Endothelial cell of hepatic sinusoid (primary cell): ENCODE data around the gene KLF7.

Experiments used
- in situ Hi-C: cut with HindIII; loops from 2 replicates; pipeline ENCODE4 v1.10.0; 2017; ENCODE audit warnings: low sequenced_read_pairs

The KLF7 gene

DNA sequence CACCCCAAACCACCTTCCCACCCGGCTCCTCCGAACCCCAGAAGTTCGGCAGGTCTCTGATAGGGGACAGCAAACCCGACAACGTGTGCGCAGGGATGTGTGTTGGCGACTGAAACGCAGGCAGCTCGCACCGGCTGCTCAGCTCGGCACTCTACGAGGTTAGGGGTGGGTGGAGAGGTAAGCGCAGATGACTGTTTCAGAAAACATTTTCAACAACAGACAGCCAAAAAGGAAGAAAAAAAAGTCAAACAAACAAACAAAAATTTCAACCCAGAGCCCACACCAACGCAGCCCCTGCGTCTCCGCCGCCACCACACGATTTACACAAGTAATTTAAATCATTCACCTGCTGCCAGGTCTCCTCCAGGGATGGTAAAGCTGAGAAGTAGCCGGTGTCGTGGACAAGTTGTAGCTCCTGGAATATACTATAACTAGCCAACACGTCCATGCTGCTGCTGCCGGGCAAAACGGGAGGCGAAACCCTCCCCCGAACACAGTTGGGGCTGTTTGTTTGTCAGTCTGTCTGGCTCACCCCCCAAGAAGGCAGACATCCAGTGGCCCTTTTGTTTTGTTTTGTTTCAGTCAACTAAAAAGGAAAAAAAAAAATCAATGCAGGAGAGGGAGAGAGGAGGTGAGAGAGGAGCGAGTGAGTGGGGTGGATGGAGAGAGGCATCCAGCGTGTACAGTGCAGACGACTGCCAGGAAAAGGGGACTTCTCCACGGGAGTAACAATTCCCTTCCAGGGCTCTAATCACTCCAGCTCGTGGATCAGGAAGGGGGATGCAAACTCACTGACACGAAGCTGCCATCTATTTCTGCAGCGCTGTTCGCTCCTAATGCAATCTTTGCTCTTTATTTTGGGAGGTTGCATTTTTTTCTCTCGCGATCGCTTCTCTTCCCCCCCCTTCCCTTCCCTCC, at the start of gene KLF7:
KLF7 (minus strand) TSS at position 828 of the 918 bp plus-strand sequence; CDS start at position 448, 380 bp downstream.
- in situ Hi-C loops, result loop anchor here (5.0 kb wide), 1 partner anchor 62 kb away; no protein-coding TSS in a partner anchor

DNA sequence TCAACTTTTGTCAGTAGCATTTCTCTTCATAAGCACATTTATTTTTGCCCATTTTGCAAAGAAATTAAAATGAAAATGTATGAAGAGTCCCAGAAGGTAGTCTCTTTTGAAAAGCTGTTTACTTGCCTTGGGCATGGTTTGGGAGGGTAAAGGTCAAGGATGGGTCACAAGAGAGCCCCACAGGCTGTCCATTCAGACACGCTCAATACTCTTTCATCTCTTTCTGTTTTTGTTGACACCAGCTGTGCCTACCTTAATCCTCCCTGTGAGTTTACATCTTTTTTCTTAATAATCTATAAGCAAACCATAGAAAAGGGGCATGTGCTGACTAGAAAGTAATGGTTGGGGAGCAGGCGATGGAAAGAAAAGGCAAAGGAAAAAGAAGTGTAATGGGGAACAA, 49.6 kb upstream of the KLF7 start:
- in situ Hi-C loops, result no loop called here

DNA sequence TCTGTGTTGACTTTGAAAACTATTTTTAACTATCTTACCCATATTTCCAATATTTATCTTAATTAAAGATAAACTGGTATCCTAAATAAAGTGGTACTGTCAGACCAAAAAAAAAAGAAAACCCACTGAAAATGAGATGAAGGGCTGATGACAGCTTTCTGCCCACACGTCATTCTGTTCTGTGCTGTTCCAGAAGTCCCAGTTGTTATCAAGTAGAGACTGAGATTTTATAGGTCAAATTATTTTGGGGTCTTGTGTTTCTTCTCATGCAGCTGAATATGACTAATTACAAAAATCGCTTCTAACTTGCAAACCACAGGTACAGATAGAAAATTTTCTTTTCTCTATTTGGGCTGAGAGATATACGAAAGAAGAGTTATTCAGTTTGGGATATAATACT, 48.7 kb upstream of the KLF7 start:
- in situ Hi-C loops, result no loop called here

DNA sequence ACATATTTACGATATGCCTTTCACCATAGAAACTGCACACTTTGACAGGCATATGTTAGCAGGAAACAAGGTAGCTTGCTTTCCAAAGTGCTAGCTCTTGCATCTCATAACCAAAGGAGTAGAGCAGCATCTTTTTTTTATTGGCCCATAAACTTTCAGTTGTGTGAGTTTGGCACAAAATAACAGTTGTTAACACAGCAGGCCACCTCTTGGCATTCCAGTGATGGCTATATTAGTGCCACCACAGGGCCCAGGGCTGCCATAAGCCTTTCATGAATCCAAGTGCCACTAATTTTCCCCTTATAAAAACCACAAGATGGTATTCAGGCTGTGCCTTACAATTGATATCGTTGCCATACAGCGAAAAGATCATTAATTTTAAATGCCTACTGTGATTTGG, 40.3 kb upstream of the KLF7 start:
- in situ Hi-C loops, result no loop called here

DNA sequence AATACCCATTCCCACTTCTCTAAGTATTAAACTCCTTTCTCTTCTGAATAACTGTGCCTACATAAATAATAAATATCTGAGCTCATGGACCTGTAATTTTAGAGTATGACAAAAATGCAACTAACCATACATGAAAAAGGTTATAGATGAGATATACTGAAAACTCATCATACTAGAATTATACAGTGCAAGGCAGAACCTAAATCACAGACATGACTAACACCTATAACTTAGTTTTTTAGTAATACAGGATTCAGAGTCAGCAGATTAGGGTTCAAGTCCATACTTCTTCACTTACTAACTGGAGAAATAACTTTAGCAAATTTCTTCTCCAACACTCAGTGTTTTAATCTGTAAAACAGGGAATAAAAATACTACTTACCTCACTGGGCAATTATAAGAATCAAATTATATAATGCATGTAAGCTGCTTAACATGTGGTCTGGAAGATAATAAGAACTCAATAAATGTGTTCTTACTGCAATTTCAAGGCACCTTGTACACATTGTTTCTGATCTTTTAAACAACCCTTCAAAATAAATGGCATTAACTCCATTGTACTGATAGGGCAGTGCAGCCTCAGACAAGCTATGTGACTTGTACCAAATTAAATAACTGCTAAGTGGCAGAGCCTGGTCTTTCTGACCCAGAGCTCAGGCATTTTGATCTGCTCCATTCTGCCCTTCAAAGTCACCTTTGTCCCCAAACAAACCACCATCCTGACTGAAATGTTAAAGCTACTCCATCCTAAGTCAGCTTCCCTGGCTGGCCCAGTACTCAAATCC, 39.6 kb upstream of the KLF7 start:
- in situ Hi-C loops, result no loop called here

DNA sequence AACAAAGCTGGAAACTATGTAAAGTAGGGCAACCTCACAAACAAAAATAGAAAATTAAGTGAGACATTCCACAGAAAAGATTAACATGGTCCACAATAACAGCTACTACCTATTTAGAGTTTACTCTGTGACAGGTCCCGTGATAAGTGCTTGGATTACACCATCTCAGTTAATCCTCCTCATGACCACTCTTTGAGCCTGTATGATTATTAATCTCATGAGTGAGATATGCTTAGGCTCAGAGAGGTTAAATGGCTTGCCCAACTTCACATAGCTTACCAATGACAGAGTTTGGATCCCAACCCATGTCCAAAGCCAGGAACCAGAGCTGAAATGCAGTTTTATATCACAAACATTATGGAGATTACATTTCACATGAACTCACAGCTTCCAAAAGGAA, 37.3 kb upstream of the KLF7 start:
- in situ Hi-C loops, result no loop called here

DNA sequence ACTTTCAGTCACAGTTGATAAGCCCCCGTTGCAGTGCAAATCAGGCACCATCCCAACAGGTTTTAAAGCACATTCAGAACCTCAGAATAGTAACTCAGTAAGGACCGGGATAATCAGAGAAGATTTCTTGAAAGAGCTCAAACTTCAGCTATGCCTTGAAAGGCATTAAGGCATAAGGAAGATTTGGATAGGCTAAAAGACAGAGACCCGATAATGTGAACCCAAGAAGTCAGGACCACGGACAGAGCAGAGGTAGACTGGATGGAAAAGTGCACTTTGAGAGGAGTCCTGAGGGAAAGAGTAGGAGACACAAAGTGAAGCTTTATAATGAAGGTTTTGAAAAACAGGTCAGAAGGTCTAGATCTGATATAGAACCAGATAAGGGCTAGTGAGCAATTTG, 36.9 kb upstream of the KLF7 start:
- in situ Hi-C loops, result no loop called here

DNA sequence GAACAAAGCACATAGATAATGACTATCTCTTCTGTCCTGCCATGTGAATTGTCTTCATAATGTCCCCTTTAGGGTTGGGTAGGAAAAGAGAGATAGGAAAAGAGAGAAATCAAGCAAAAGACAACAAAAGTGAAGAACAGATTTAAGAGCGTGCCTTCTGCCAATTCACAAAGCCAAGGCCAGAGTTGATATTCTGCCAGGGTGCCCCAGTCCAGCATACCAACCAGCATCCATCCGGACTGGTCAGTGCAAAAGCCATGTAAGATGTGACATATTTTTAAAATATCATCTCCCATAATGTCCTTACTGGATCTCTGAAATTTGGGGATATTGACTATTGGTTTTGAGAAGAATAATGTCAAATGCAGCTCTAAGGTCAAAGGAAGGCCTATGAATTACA, 35.7 kb upstream of the KLF7 start:
- in situ Hi-C loops, result no loop called here

DNA sequence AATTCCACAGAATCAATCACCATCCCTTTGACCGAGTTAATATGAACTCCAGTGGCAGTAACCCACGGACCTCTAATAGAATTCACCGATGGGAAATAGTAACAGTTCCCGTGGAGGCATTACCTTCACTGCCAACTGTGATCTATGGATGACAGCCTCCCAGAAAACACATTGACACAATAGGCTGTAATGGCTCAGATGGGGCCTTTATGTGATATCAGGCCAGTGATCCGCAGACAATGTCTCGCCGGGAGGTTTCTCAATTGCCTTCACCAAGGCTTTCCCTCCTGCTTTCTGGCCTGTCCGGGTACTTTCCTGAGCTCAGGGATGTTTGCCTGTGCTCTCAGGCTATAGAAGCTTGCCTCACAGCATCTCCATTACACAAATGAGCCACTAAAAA, 34.4 kb upstream of the KLF7 start:
- in situ Hi-C loops, result no loop called here

DNA sequence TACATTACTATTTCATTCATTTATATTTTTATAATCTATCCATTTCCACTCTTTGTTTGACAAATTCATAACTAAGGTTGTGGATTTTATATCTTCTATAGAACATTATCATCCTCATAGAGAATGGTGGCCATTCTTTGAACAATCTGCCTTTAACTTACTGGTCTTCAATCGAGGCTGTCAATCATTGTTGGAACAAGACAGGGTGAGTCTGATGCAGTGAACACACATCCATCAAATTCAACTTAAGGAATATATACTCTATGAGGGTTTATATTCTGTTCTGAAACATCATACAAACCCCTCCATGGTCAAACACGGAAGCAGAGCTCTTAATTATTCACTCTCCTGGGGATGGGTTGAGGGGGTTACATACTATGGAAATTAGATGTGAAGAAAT, 28.3 kb upstream of the KLF7 start:
- in situ Hi-C loops, result no loop called here

DNA sequence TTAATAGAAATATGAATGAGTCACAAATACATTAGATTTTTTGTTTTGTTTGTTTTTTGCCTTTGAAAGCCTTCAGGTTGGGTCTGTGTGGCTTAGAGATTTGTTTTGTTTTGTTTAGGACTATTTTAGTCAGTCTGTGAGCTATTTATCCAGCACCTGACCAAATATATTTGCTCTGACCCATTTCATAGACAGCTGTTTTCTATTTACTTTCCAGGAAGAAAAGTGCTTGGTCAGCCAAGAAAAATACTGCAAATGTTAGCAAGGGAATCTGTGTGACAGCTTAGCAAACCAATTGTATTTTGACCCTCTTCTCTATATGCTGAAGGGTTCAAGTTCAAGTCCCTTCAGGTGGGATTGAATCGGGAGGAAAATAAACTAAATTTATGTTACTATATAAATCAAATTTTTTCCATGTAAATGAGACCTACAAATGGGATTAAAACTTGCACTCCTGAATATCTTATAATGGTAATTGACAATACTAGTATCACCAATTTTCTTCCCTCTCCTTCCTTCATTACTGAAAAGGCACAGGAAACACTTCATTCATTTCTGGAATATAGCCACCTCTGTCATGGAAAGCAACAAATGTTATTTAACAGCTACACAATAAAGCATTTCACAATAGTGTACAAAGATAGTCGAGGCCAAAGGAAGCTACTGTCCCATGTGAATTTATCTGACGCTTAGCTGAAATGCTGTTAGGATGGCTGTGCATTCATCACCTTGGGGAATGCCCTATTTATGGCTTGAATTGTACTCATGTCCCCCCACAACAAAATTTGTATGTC, 23.1 kb upstream of the KLF7 start:
- in situ Hi-C loops, result no loop called here

DNA sequence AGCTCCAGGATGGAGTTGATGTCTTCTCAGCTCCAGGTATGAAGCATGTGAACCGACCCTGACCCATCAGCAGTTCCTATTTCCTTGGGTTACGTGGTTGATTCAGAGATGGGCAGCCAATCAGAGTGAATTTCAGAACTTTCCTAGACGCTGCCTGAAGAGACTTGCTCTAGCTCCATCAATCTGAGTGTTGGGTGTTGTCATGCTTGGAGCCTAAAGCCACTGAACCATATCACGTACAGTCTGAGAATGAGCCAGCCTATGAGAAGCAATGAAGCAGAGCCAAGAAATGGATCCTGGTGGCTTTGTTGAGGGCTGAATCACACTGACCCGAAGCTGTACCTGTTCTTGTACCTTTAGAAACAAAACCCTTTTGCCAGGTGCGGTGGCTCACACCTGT, 19.6 kb upstream of the KLF7 start:
- in situ Hi-C loops, result no loop called here

DNA sequence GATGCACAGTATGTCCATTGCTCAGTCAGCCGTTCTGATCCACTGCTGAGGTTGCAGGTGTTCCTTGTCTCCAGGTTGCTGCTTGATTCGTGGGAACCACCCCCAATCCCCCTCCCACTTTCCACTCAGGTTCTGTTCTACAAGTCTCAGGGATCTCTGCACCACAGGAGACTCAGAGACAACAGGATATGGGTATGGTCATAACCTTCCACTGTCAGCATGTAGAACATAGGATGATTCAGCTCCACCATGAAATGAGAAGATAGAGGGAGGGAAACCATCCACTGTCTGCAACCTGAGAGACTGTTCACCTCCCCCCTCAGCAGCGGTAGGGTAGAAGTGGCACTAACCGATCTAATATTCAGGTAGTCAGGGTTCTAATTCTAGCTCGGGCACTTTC, 19.0 kb upstream of the KLF7 start:
- in situ Hi-C loops, result no loop called here

DNA sequence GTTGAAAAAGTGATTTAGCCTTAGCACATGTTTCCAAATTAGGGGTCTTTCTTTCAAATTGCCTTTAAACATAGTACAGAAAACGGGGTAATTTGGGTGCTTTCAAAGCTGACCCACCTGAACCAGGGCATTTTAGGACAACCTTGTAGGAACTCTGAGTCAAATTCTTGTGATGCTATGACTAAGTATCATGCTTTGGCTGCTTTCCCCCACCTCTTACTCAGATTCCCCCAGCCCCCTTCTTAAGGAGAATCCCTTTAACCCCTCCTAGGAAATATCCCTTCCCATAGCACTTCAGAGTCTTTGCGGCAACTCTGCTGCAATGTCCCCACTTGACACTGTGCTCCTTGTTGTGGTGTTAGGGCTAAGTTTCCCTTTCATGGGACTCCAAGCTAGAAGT, 18.6 kb upstream of the KLF7 start:
- in situ Hi-C loops, result no loop called here

DNA sequence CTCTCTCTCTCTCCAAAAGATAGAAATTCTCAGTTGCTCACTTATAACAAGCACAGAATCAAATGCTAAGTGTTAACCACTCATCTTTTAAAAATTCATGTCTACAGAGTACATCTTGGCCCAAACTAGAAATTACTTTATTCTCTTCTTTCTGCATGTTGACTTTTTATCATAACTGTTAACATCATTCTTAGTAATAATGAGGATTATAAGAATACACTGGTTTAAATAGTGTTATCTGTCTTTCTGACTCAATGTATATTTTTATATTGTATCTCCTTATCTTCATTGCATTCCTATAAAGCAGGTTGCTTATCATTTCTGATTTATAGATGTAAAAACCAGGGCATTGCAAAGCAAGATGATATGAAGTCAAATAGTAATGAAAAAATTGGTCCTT, 17.8 kb upstream of the KLF7 start:
- in situ Hi-C loops, result no loop called here

DNA sequence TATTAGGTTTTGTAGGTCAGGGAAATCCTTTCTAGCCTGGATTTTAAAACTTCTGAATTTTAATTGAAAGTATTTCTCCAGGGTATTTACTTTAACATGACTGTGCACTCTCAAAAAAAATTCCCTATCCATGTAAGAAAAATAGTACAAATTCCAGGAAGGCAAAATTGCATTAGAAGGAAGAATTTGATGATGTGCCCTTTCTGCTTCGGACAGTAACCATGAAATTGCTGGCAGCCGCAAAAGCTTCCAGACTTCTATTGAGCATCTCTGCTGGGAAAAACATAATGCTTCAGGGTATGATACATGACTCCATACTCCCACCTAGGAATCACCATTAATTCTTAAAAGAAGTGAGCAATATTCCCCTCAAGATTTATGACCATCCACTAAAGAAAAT, 17.2 kb upstream of the KLF7 start:
- in situ Hi-C loops, result no loop called here

DNA sequence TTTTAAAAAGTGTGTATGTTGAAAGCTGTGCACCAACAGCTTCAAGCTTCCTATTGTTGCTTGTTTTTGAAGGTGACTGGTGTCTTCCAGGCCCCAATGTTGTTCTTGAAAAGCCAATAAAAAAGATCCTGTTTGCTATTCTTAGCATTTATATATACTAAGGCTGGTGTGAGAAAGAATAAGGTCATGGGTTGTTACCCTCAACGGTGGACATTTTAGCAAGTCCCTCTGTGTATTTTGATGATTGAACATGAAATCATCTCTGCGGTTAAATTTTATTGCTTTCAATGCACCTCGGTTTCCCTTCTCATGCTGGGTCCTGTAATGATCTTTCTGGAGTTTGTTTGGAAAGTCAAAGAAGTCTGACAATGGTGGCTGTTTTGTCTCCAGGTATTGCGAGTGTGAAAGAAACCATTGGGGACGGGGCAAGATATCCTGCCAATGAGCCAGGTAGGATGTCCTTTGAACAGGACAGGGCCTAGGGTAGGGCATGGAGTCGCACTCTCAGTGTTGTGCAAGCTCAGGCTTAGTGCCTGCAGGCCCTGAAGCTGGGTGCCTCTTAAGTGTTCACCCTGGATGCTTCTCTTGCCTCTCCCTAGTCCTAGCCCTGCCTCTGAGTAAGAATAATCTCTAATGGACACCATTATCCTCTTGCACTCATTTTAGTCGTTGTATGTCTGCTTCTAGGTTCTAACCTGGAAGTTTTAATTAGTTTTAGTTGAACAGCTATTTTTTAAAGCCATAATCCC, 16.0 kb upstream of the KLF7 start:
- in situ Hi-C loops, result no loop called here

DNA sequence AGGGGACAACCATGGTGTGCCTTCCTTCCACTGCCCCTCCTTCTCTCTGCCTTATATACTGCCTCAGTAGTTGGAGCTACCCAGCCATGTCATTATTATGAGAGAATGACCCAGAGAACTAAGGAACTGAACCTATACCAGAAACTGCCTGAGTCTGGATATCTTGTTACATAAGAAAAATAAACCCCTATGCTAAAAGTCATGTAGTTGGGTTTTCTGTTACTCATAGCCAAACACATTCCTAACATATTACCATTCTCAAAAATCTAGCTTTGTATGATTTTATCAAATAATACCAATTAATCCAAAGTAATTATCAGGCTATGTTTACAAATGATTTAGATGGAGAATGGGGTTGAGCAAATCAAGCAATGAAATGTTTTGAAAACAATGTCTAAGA, 15.0 kb upstream of the KLF7 start:
- in situ Hi-C loops, result no loop called here

DNA sequence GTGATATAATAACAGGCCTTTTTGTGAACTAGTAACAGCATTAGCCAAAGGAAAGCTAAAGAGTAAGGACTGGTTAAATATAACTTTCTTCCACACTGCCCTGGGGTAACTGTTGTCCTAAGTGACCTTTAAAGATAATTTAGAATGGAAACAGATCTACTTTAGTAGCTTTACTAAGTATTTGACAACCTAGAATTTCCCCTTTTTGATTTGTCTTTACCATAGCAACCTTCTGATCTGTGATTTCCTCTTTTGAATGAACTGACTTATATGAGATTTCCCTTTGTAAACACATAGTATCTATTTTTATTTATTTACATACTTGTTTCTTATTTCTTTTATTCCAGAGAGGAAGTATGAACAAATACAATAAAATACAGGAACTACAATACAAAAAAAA, 10.5 kb upstream of the KLF7 start:
- in situ Hi-C loops, result no loop called here

DNA sequence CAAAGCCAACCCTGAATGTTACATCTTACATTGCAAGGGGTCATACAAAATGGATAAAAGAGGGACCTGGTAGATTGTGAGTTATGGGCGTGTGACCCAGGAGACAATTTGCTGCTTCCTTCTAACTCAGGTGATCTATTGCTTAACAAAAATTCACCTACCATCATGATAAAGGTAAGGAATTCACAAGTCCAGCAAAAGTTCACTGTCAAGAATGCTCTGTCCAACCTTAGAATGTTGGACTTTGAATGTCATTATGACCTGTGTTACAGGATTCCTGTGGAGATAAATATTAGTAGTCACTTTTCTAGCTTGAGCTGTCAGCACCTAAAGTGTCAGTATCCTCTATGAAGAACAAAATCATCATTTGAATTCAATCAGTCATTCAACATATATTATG, 7.9 kb upstream of the KLF7 start:
- in situ Hi-C loops, result no loop called here
